ENCODE measurements around the gene VPS33A.

The VPS33A gene

DNA sequence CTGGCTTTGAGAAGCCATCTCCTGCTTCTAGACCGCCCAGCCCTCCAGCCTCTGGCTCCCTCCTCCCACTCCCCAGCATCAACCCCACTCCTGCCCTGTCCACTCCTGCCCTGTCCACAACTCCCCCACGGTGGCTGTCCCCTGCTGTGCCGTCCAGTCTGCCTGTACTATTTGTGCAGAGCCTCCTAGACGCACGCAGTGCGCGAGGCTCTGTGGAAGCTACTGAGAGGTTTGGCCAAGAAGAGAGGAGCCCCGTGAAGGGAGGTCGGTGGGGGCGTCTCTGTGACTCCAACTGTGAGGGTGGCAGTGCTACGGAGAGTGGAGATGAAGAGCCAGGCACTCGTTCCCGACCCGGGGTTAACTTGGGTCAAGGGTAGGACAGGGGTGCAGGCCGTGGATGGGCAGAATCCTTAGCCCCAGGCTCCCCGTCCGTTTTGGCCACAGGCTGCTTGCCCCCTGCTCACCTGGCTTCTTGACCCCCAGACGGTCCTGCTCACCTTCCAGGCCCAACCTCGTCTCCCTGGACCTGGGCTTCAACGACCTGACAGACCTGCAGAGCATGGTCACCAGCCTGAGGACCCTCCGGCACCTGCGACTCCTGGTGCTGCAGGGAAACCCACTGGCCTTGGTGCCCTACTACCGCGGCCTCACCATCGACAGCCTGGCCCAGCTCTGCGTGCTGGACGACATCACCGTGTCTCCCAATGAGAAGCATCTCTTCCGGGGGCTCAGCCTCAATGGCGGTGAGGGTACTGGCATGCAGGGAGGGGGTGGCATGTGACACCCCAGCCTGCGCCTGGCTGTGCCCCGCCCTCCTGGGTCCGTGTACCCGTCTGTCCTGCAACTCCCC is 76.4 kb downstream of the VPS33A start:
- Mint-ChIP-seq H3K4me3 (no peak overlapping the region), H3K4me1 (no peaks in the 10 kb centered on the region), H3K27me3 (peaks cover 8% of the 10 kb centered on the region), H3K36me3 (ENCODE audit: low read depth) (no peaks in the 10 kb centered on the region), H3K9me3 (no peaks in the 10 kb centered on the region), H3K27ac (no peak overlapping the region)
- no peak for ATAC-seq
- DNase-seq, result no peak

DNA sequence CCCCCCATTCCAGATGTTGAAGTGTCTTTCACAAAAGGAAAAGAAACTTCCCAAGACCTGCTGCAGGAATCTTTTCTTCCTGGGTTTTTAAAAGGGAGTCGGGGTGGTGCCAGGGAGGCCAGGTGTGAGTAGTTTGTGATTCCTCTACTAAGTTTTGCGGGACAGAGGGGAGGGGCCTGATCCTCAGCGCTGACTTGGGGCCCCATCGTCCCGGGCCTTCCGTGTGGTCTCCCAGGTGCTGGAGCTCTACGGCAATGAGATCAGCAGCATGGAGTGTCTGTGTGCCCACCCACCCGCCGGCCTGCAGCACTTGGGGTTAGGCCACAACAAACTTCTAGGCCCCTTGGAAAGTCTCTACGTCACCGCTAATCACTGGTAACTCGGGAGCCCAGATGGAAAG is 78.8 kb downstream of the VPS33A start:
- DNase-seq (no peak), ATAC-seq (no peak)
- no peak overlapping the region for H3K27ac Mint-ChIP-seq
- no peak overlapping the region for H3K4me3 Mint-ChIP-seq
- H3K36me3 Mint-ChIP-seq (ENCODE audit: low read depth), result no peaks in the 10 kb centered on the region
- no peaks in the 10 kb centered on the region for H3K9me3 Mint-ChIP-seq
- H3K27me3 Mint-ChIP-seq, result peaks cover 13% of the 10 kb centered on the region
- H3K4me1 Mint-ChIP-seq, result peaks cover 6% of the 10 kb centered on the region

DNA sequence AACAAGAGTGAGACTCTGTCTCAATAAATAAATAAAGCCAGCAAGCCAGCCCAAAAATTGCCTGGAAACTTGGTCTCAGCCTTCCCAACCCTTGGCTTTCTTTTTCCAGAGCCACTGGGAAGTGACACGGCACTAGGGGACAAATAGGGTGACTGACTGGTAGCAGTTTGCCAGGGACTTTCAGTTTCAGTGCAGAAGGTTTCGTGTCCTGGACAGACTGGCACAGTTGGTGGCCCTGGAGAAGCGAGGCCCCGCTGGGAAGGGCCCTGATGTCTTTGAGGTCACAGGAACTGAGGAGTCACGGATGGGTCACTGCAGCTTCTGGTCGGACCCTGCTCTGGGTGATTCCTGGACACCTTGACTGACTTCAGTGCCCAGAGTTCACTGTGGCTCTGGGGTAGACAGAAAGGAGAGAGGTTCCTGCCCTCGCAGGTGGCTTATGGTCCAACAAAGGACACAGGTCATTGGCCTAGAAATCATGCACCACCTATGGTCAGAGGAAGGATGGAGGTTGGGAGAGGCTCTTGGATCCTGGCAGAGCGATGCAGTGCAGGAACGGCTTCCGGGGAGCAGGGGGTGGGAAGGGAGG is 80.7 kb downstream of the VPS33A start:
- no peak for ATAC-seq
- Mint-ChIP-seq H3K9me3 (no peaks in the 10 kb centered on the region), H3K4me3 (no peak overlapping the region), H3K36me3 (ENCODE audit: low read depth) (no peaks in the 10 kb centered on the region), H3K27ac (no peak overlapping the region), H3K4me1 (peaks cover 7% of the 10 kb centered on the region), H3K27me3 (peaks cover 11% of the 10 kb centered on the region)
- no peak for DNase-seq

DNA sequence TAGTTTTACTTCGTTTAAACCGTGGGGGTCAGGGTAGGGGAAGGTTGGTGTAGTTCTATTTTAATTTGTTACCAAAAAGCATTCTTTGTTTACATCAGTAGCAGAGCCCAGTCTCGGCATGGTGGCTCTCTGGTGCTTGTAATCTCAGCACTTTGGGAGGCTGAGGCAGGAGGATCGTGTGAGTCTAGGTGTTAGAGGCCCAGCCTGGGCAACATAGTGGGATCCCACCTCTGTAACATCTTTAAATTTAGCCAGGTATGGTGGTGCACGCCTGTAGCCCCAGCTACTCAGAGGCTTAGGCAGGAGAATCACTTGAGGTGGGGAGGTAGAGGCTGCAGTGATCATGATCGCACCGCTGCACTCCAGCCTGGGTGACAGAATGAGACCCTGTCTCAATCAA is 81.2 kb downstream of the VPS33A start:
- H3K36me3 Mint-ChIP-seq (ENCODE audit: low read depth), result no peaks in the 10 kb centered on the region
- ATAC-seq, result no peak
- no peak for DNase-seq
- H3K4me3 Mint-ChIP-seq, result no peak overlapping the region
- no peaks in the 10 kb centered on the region for H3K9me3 Mint-ChIP-seq
- peaks cover 13% of the 10 kb centered on the region for H3K27me3 Mint-ChIP-seq
- peaks cover 10% of the 10 kb centered on the region for H3K4me1 Mint-ChIP-seq
- H3K27ac Mint-ChIP-seq, result no peak overlapping the region

DNA sequence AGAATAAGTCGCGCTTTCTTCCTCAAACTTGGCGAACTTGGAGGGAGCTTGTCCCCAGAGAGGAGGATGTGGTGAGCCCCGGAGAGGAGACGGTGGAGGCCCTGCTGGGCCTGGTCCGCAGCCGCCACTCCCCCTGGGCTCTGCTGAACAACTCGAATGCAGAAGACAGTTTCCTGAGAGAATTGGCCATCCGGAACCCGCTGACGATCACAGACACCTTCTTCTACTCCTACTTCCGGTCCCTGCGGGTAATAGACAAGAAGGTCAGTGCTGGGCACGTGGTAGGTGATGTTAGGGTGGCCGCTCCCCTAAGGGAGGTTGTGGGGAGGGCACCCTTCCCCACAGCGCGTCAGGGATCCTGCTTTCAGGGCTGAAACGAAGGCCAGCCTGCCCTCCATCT is 81.8 kb downstream of the VPS33A start:
- Mint-ChIP-seq H3K4me1 (peaks cover 12% of the 10 kb centered on the region), H3K27me3 (peaks cover 13% of the 10 kb centered on the region), H3K9me3 (no peaks in the 10 kb centered on the region), H3K4me3 (peak overlapping the region; percentile 5), H3K36me3 (ENCODE audit: low read depth) (no peaks in the 10 kb centered on the region), H3K27ac (peak overlapping the region; percentile 29)
- no peak for DNase-seq
- ATAC-seq, result peak; percentile 18

DNA sequence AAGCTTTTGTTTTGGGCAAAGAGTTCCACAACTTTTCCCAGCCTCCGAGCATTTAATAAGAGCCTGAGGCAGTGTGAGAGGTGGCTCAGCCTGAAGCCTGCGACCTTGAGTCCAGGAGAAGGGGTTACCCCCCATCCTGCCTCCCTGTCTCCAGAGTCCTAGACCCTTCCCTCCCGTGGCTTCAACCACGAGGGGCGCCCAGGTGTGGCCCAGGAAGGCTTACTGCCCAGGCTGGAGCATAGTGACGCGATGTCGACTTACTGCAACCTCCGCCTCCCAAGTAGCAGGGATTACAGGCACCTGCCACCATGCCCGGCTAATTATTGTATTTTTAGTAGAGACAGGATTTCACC is 82.7 kb downstream of the VPS33A start:
- peak overlapping the region; percentile 26 for H3K4me3 Mint-ChIP-seq
- H3K36me3 Mint-ChIP-seq (ENCODE audit: low read depth), result no peaks in the 10 kb centered on the region
- ATAC-seq, result no peak
- no peak overlapping the region for H3K27ac Mint-ChIP-seq
- peaks cover 12% of the 10 kb centered on the region for H3K4me1 Mint-ChIP-seq
- H3K9me3 Mint-ChIP-seq, result no peaks in the 10 kb centered on the region
- H3K27me3 Mint-ChIP-seq, result peaks cover 13% of the 10 kb centered on the region
- no peak for DNase-seq

DNA sequence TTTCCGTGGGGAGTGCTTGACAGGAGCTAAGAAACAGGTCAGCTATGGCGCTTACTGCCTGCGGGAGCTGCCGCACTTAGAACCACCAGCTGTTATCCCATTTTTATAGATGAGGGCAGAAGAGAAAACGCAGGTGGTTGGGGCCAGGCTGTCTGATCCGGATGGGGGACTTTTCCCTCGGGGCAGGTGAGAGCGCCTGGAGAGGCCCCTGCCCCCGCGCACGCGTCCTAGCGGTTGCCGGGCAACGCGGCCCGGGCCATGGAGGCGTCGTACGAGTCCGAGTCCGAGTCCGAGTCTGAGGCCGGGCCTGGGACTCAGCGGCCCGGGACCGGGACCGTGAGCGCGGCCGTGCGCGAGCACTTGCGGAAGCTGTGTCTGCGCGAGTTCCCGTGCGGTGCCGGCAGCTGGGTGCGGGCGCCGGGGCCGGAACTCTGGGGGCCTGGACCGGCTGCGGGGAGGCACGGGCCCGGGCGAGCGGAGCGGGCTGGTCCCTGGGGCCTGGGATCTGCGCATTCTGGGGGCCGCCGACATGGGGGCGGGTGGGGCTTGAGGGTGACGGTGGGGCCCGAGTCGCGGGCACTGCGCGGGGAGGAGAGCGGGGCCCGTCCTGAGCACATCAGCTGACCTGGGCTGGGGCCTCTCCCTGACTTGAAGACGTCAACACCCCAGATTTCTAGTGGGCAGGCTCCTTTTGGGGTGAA is 83.3 kb downstream of the VPS33A start, which contains the start of gene LRRC43:
Gene LRRC43, plus strand, starts transcription at position 237 of the 701 bp plus-strand sequence. Its CDS starts 22 bp downstream, at position 259.
- H3K27ac Mint-ChIP-seq, result no peak within 1 kb of the TSS

More for the DNA sequence above, 83.3 kb downstream of the VPS33A start, which contains the start of gene LRRC43:
- H3K36me3 Mint-ChIP-seq (ENCODE audit: low read depth), result no peaks in the 10 kb centered on the region
- H3K9me3 Mint-ChIP-seq, result no peaks in the 10 kb centered on the region
- H3K27me3 Mint-ChIP-seq, result peaks cover 13% of the 10 kb centered on the region
- H3K4me1 Mint-ChIP-seq, result peaks cover 12% of the 10 kb centered on the region
- DNase-seq (peak; percentile 33), ATAC-seq (peak; percentile 50)
- peak within 1 kb of the TSS; percentile 78 for H3K4me3 Mint-ChIP-seq
